ENCODE results near the gene RHBDL3. TPM values are rescaled to one million over a fixed set of nuclear protein-coding genes. Genes with fewer than 3 reads are reported as not detected.

RHBDL3 gene
- total and polyA plus RNA-seq, 10 of the 15 experiments (the other 5 are each of a cell fraction or from before 2014, with no cell fraction given) = 0.04 to 0.24 (median 0.04) TPM; not detected in 5

- TF ChIP-seq ELK1 (IDR thresholded peaks at IDR 0.05; ENCODE audit: low read depth, low read length) = no peak
- no peak for TF ChIP-seq TCF12 (IDR thresholded peaks at IDR 0.05; ENCODE audit: low read depth, low read length)
- no peak for TF ChIP-seq NKRF (conservative IDR thresholded peaks at IDR 0.05)
- no peak for TF ChIP-seq FOS (IDR thresholded peaks at IDR 0.05; ENCODE audit: borderline replicate concordance, extremely low read depth, insufficient read length)
- TF ChIP-seq USF2 (IDR thresholded peaks at IDR 0.05; ENCODE audit: borderline replicate concordance, low read depth, low read length) = no peak
- TF ChIP-seq BACH1 (IDR thresholded peaks at IDR 0.05; ENCODE audit: borderline replicate concordance) = no peak
- TF ChIP-seq KDM1A (IDR thresholded peaks at IDR 0.05; ENCODE audit: borderline replicate concordance) = no peak
- TF ChIP-seq HSF1 (IDR thresholded peaks at IDR 0.05; ENCODE audit: low read depth, low read length) = no peak
- no peak for TF ChIP-seq NFYB (IDR thresholded peaks at IDR 0.05; ENCODE audit: insufficient read depth, low read depth, low read length)
- no peak for TF ChIP-seq BMI1 (IDR thresholded peaks at IDR 0.05; ENCODE audit: borderline replicate concordance)
- TF ChIP-seq KLF5 (IDR thresholded peaks at IDR 0.05; ENCODE audit: partially characterized antibody) = no peak
- TF ChIP-seq POLR2A (IDR thresholded peaks at IDR 0.05; ENCODE audit: low read depth, low read length) = no peak
- no peak for TF ChIP-seq SMC3 (IDR thresholded peaks at IDR 0.05; ENCODE audit: borderline replicate concordance, low read length)
- no peak for TF ChIP-seq BRCA1 (IDR thresholded peaks at IDR 0.05; ENCODE audit: low read depth, low read length)
- TF ChIP-seq PML (IDR thresholded peaks at IDR 0.05; ENCODE audit: low read length) = no peak
- no peak for TF ChIP-seq CEBPB (IDR thresholded peaks at IDR 0.05; ENCODE audit: borderline replicate concordance in 1 of 2, low read depth in 2 of 2, low read length in 2 of 2)
- TF ChIP-seq PRDM15 (CRISPR knock-in tag; IDR thresholded peaks at IDR 0.05) = no peak
- TF ChIP-seq NBN (IDR thresholded peaks at IDR 0.05) = no peak
- no peak for TF ChIP-seq PBX3 (IDR thresholded peaks at IDR 0.05; ENCODE audit: insufficient replicate concordance, low read depth, low read length)
- no peak for TF ChIP-seq CHD2 (IDR thresholded peaks at IDR 0.05; ENCODE audit: borderline replicate concordance, low read depth, low read length)
Measured at GRCh38 chr17:32341141-32341856, 75.7 kb downstream of the RHBDL3 start (continued).
